ENCODE measurements around the gene CXorf65. TPM values are rescaled to one million over a fixed set of nuclear protein-coding genes. Genes with fewer than 3 reads are reported as not detected.

The CXorf65 gene
- polyA plus RNA-seq, 1 donor = 0.79 TPM

- DNase-seq = no peak
Measured at GRCh38 chrX:71105628-71106027, 912 bp downstream of the CXorf65 start.

DNA sequence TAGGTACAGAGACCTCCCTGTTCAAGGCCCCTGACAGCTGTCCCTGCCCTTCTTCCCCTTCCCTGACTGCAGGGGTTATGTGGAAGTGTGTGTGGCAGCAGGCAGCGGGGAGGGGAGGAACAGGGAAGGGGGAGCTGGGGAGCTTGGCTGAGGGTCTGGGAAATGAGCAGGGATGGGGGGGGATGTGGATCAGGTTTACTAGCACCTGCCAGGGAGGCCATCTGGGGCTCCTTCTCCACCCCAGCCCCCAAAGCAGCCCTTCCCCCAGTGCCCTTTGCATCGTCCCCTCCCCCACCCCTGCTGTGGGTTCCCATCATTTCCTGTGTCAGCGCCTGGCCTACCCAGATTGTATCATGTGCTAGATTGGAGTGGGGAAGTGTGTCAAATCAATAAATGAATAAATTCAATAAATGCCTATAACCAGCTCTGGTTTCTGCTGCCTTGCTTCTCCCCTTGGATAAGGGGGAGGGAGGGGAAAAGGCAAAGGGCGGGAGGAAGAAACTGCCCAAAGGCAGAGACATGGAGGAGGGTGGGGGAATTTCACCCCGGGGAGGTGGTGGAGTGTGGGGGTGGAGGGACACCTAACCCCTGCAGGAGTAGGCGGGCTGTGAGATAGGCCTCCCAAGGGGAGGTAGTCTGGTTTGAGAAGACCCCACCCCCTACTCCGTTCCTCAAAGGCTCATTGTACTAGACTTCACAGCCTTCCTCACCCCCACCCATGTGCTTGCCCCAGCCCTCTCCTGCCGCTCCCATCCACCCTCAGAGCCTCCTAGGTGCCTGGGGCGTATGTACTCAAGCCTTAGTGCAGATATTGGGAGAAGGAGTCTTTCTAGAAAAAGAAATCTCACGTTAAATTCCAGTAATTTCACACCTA is 3.2 kb downstream of the CXorf65 start:
- peak; percentile 29 for DNase-seq

GRCh38 chrX:71102292-71102691 is 4.2 kb downstream of the CXorf65 start:
- DNase-seq = no peak

DNA sequence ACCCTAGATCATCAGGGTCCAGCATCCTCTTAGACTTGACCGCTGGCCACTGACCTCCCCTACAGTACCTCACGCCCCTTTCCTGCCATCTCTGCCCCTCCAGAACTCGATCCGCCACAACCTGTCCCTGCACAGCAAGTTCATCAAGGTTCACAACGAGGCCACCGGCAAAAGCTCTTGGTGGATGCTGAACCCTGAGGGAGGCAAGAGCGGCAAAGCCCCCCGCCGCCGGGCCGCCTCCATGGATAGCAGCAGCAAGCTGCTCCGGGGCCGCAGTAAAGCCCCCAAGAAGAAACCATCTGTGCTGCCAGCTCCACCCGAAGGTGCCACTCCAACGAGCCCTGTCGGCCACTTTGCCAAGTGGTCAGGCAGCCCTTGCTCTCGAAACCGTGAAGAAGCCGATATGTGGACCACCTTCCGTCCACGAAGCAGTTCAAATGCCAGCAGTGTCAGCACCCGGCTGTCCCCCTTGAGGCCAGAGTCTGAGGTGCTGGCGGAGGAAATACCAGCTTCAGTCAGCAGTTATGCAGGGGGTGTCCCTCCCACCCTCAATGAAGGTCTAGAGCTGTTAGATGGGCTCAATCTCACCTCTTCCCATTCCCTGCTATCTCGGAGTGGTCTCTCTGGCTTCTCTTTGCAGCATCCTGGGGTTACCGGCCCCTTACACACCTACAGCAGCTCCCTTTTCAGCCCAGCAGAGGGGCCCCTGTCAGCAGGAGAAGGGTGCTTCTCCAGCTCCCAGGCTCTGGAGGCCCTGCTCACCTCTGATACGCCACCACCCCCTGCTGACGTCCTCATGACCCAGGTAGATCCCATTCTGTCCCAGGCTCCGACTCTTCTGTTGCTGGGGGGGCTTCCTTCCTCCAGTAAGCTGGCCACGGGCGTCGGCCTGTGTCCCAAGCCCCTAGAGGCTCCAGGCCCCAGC is 5.7 kb downstream of the CXorf65 start:
- DNase-seq = no peak

- no peak for DNase-seq
Measured at GRCh38 chrX:71099736-71100135, 6.8 kb downstream of the CXorf65 start.

- DNase-seq = no peak
Measured at GRCh38 chrX:71098951-71099506, 7.5 kb downstream of the CXorf65 start.

DNA sequence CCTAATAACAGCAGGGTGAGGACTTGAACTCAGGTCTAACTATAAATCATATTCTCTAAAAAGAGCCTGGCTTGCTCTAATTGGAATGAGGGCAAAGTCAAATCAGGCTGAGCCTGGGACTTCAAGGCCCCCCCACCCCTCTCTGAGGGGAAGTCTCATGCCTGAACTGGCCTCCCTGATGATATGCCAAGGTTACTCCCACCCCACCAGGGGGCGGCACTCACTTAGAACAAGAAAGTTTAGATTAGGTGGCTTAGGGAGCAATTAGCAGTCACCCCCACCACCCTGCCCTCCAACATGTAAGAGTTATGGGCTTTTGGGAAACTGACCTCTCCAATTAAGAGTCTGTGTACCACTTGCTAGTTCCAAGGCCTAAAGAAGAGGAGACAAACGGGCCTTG is 8.2 kb downstream of the CXorf65 start:
- peak; percentile 14 for DNase-seq

DNA sequence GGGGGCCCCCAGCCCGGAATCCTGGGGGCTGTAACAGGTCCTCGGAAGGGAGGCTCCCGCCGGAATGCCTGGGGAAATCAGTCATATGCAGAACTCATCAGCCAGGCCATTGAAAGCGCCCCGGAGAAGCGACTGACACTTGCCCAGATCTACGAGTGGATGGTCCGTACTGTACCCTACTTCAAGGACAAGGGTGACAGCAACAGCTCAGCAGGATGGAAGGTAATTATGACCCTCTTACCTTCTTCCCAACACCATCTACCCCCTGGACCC is 9.8 kb downstream of the CXorf65 start:
- DNase-seq = no peak

GRCh38 chrX:71095981-71096759 is 10.4 kb downstream of the CXorf65 start:
- DNase-seq = peak; percentile 66

DNA sequence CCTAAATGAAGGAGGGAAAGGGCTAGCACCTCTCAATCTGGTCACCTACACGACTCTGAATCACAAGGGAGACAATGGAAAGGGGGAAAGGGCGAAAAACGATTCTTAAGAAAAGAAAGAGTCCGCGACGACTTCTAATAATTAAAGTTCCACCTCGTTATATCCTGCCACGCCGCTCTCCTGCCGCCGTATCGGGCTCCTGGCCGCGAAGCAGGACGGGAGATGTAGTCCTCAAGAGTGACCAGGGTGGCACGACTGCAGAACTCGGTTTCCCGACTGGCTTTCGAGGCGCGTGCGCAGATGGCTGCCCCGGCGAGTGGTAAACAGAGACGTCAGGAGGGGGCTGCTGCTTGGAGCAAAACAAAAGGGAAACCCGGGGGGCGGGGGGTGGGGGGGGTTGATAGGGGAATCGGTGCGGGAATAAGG is 11.0 kb downstream of the CXorf65 start, which contains the start of gene FOXO4:
TSS of gene FOXO4 (plus strand) at position 297 of the 426 bp plus-strand sequence. CDS start 678 bp downstream, outside the sequence.
- peak; percentile 89 for DNase-seq

DNA sequence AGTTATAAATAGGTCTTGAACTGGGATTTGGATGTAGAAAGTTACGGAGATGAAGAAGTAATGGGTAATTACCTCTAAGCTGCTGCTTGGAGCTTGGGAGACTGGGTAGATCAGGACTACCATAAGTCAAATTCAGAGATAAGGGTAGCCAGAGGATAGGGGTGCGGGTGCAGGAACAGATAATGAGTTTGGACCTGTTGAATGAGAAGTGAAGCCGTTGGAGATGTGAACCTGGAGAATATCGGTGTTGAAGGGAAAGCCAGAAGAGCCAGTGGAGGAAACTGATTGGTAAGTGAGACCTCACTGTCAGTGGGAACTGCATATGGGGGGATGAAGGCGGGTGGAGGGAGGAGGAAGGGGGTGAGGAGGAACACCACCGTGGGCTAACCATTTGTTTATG is 11.5 kb downstream of the CXorf65 start:
- no peak for DNase-seq

DNA sequence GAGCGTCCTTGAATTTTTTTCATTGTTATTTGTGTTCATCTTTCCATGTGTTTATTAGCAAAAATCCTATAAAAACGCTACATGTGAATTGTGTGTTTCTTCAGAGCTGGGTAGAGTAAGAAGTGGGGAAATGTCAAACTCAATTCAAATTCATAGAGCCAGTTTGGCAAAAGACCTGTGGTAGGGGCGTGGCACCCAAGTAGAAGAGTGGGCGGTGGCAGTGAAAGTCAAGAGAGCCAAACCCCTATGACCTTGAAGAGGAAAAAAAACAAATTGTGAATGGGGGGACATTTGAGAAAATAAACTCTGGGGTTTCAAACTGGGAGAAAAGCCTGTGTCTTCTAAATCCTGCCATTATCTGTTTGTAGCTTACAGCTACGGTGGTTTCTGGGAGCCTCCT is 15.3 kb downstream of the CXorf65 start:
- DNase-seq = no peak

DNA sequence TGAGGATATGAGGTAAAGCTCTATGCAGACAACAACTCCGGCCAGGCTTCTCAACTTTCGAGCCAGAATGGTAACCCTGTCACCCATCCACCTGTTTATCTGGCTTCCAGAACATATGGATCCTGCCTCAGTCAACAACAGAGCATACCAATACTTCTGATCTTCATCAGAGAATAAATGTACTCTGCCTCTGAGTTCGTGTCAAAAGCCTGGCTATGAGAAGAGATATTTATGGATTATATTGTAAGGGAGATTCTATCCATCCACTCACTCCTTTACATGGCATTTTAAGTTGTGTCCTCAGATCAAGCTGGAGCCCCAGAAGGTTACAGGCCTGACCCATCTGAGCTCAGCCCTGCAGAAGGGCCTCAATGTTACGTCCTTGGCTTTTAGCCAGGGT is 20.6 kb downstream of the CXorf65 start:
- DNase-seq = no peak

DNA sequence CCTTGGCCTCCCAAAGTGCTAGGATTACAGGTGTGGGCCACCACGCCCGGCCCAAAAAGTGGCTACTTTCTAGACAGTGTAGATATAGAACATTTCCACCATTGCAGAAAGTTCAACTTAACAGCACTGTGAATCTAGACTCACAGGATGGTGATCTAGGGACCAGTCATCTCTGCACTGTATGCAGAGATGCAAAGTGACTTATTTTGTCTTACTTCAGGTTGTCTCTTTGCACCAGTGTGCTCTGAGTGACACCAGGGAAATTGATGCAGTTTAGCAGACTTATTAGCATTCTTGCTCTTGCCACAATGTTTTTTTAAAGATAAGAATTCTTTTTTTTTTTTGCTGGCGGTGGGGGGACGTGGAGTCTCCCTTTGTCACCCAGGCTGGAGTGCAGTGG is 23.7 kb downstream of the CXorf65 start:
- DNase-seq = no peak

- DNase-seq = no peak
Measured at GRCh38 chrX:71082124-71082647, 24.4 kb downstream of the CXorf65 start.

DNA sequence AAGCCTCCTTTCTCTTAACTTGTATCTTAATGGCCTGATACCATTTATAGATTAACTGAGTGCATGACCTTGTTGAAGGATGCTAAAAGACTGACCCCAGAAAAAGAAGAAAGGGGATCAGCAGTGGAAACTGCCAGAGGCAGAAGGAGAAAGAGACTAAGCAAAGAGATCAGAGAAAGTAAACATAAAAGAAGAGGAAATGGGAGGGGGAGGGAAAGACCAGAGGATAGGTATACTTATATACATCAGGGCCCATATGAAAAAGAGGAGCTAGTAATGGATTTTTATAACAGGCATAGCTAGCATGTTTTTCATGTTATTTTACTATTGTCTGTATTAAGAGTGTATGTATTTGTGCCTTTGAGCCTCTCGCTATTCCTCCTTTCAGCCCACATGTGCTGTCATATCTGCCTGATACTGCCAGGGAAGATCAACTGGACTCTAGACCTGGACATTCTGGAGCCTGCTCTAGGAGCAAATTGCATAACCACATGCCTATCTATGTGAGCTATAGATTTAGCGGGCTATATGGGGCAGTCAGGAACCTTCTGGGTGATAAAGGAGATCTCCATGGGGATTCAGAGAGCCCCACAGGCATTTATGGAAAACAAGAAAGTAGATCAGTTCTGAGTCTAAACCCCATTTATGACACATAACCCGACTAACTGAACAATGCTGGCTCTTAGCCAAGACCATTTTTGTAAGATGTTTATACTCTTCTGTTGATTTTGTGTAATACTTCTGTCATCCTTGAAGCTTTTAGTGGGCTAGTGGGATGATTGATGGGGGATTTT is 25.0 kb downstream of the CXorf65 start:
- DNase-seq = no peak

- DNase-seq = no peak
Measured at GRCh38 chrX:71070531-71070930, 36.0 kb downstream of the CXorf65 start.

GRCh38 chrX:71068044-71068918 is 38.3 kb downstream of the CXorf65 start, which contains the start of gene SNX12:
Gene SNX12 (minus strand): TSS chrX:71068334. CDS start chrX:71068306, 28 bp downstream.
- DNase-seq = peak; percentile 90

- peak; percentile 15 for DNase-seq
Measured at GRCh38 chrX:71067712-71068043, 38.9 kb downstream of the CXorf65 start.

GRCh38 chrX:71067089-71067488 is 39.5 kb downstream of the CXorf65 start:
- DNase-seq = no peak

All from hindlimb muscle (tissue), 1 donor.